ENCODE data around the gene WWTR1. TPM values are rescaled to one million over a fixed set of nuclear protein-coding genes. Genes with fewer than 3 reads are reported as not detected.
A peak's percentile ranks its signal among the peaks of the same experiment; 100 is the strongest.

Gene WWTR1
- total RNA-seq, 2 donors from 2014 or later, result 0.77 to 1.2 TPM

DNA sequence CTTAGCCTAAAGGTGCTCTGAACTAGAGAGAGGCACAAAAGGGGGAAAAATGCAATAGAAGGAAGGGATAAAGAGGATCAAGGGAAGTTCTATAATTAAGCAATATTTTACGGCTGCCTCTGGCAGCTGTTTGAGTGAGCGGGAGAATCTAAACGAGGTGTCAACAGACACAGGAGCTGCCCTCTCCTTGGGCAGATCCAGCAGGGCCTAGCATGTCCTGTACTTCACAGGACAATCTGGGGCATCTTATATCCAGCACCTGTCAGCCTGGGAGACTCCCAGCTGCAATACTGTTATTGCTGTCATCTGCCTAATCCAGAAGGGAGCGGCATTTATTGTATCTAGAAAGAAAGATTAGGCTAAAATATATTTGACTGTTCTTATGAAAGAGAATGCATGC lies 68.9 kb downstream of the WWTR1 start:
- peaks cover 23% of the 10 kb centered on the region for H3K27me3 Mint-ChIP-seq
- no peak for ATAC-seq
- DNase-seq, result no peak
- H3K4me1 Mint-ChIP-seq, result no peaks in the 10 kb centered on the region
- no peak overlapping the region for H3K4me3 Mint-ChIP-seq
- no peaks in the 10 kb centered on the region for H3K9me3 ChIP-seq (ENCODE audit: control insufficient read depth, low read length, poor library complexity, severe bottlenecking)
- no peaks in the 10 kb centered on the region for H3K36me3 Mint-ChIP-seq (ENCODE audit: low read depth)
- no peak overlapping the region for H3K27ac Mint-ChIP-seq

DNA sequence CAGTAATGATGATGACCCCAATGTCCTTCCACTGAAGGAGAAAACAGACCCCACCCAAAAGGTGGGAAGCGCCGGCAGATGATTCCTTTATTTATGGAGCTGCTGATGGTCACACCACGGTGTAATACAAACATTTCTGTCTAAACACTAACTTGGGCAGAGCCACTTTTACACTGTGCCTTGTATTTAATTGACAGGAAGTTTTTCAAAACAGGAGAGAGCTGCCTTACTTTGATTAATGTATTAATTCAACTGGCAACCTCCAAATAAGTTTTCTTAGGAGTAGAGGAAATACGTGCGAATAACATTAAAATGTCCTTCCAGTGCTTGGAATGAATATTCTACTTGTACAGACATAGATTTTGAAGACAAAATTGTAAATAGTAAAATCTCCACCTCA lies 70.4 kb downstream of the WWTR1 start:
- no peaks in the 10 kb centered on the region for H3K9me3 ChIP-seq (ENCODE audit: control insufficient read depth, low read length, poor library complexity, severe bottlenecking)
- Mint-ChIP-seq H3K36me3 (ENCODE audit: low read depth) (no peaks in the 10 kb centered on the region), H3K4me3 (no peak overlapping the region), H3K27me3 (peaks cover 12% of the 10 kb centered on the region), H3K27ac (no peak overlapping the region), H3K4me1 (no peaks in the 10 kb centered on the region)
- DNase-seq, result no peak
- no peak for ATAC-seq

DNA sequence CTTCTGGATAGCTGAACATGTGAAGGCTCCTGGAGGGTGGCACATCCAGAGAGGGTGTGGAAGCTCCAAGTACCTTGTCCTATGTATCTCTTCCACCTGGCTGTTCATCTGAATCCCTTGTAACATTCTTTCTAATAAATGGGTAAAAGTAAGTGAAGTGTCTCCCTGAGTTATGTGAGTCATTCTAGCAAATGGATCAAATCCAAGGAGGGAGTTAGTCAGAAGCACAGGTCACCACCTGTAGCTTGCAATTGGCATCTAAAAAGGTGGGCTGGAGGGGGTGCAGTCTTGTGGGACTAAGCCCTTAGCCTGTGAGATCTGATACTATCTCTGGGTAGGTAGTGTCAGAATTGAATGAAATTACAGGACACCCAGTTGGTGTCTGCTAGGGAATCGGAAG lies 71.0 kb downstream of the WWTR1 start:
- Mint-ChIP-seq H3K27me3 (peaks cover 12% of the 10 kb centered on the region), H3K4me1 (no peaks in the 10 kb centered on the region)

DNA sequence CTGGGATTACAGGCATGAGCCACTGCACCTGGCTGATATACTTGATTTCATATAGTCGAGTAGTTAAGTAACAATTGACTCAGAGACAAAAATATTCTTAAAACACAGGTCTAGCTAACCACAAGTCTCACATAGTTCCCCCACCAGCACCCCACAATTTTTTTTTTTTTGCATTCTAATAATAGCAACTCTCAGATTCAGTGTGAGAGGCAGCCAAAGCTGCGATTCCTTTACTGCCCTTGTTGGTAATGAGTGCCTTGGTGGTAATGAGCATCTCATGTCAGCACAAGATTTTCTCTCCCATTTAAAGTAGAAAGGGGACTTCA lies 72.5 kb downstream of the WWTR1 start:
- H3K9me3 ChIP-seq (ENCODE audit: control insufficient read depth, low read length, poor library complexity, severe bottlenecking), result no peaks in the 10 kb centered on the region
- Mint-ChIP-seq H3K27ac (no peak overlapping the region), H3K27me3 (peaks cover 22% of the 10 kb centered on the region), H3K36me3 (ENCODE audit: low read depth) (no peaks in the 10 kb centered on the region), H3K4me3 (no peak overlapping the region), H3K4me1 (peaks cover 3% of the 10 kb centered on the region)
- no peak for ATAC-seq
- no peak for DNase-seq

More for the DNA sequence above, 71.0 kb downstream of the WWTR1 start:
- Mint-ChIP-seq H3K27ac (no peak overlapping the region), H3K4me3 (no peak overlapping the region), H3K36me3 (ENCODE audit: low read depth) (no peaks in the 10 kb centered on the region)
- H3K9me3 ChIP-seq (ENCODE audit: control insufficient read depth, low read length, poor library complexity, severe bottlenecking), result no peaks in the 10 kb centered on the region
- ATAC-seq (no peak), DNase-seq (no peak)

DNA sequence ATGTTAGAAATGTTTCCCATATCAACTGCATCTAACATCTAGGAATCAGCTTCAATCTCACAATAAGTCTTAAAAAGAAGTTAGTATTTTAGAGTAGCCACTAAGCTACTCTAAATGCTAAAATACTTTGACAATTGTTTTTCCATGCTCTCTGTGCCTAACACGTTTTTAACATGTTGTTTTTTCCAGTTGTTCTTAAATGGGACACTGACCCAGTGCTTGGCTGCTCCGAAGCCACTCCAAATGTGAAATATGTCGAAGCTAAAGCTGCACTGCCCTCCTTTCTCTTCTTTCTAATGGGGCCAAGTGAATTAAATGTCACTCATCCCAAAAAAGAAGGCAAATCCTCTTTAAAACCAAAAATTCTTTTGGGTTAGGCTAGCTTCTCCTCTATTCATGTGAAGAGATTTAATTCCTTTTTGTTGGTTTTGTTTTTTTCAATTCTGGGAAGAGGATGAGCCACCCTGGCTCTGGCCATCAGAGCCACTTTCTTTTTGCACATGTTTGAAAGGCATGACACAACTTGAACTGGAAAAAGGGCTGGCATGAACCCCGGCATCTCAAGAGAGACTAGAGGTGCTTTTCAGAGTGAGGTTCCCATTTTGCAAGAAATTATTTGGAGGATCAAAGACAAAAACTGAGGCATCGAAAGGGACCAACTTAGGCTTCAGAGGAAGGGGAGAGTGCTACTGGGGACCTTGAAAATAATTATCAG lies 73.7 kb downstream of the WWTR1 start:
- Mint-ChIP-seq H3K27ac (no peak overlapping the region), H3K4me1 (peaks cover 3% of the 10 kb centered on the region), H3K27me3 (peaks cover 27% of the 10 kb centered on the region), H3K4me3 (no peak overlapping the region), H3K36me3 (ENCODE audit: low read depth) (no peaks in the 10 kb centered on the region)
- DNase-seq (no peak), ATAC-seq (no peak)
- no peaks in the 10 kb centered on the region for H3K9me3 ChIP-seq (ENCODE audit: control insufficient read depth, low read length, poor library complexity, severe bottlenecking)

DNA sequence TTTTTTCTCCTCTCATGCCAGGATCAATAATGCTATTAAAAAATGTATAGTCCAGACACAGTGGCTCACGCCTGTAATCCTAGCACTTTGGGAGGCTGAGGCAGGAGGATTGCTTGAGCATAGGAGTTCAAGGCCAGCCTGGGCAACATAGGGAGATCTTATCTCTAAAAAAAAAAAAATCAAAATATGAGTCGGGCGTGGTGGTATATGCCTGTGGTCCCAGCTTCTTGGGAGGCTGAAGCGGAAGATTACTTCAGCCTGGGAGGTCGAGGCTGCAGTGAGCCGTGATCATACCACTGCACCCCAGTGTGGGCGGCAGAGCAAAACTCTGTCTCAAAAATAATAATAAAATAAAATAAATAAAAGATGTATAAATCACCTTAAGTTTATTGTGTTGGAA lies 75.4 kb downstream of the WWTR1 start:
- Mint-ChIP-seq H3K27me3 (peaks cover 33% of the 10 kb centered on the region), H3K36me3 (ENCODE audit: low read depth) (peaks cover 2% of the 10 kb centered on the region), H3K4me3 (no peak overlapping the region), H3K4me1 (peaks cover 3% of the 10 kb centered on the region), H3K27ac (no peak overlapping the region)
- no peaks in the 10 kb centered on the region for H3K9me3 ChIP-seq (ENCODE audit: control insufficient read depth, low read length, poor library complexity, severe bottlenecking)
- ATAC-seq (no peak), DNase-seq (no peak)

DNA sequence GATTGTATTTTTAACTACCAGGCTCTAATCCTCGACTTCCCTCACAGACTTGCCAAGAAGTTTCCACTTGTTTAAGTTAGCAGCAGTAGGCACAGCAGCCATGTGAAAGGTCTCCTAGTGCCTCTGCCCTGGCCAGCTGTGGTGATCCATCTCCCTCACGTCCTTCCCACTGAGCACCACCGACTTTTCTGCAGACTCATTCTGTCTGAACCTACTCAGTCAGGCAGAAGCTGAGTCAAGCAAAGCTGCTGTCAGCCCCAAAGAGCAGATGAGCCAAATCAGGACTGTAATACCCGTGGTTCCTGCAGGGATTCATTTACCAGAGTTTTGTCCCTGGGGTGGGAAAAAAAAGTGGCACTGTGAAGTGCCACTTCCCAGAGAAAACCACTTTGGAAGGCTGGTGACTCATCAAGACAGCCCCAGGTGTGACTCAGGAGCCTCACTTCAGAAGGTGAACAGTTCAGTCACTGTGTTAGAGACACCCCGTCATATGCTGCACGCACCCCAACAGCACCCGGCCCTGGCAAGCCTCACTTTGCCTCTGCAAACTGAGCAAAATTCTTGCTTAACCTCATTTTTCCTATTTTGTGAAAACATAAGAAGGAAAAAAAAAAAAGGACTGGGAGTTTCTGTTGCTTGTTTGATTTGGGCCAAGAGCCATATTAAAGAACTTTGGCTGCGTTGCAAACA lies 76.0 kb downstream of the WWTR1 start:
- H3K27ac Mint-ChIP-seq, result no peak overlapping the region
- peaks cover 28% of the 10 kb centered on the region for H3K27me3 Mint-ChIP-seq
- DNase-seq (no peak), ATAC-seq (no peak)
- peaks cover 3% of the 10 kb centered on the region for H3K4me1 Mint-ChIP-seq
- no peaks in the 10 kb centered on the region for H3K9me3 ChIP-seq (ENCODE audit: control insufficient read depth, low read length, poor library complexity, severe bottlenecking)
- H3K36me3 Mint-ChIP-seq (ENCODE audit: low read depth), result peaks cover 2% of the 10 kb centered on the region
- H3K4me3 Mint-ChIP-seq, result no peak overlapping the region

DNA sequence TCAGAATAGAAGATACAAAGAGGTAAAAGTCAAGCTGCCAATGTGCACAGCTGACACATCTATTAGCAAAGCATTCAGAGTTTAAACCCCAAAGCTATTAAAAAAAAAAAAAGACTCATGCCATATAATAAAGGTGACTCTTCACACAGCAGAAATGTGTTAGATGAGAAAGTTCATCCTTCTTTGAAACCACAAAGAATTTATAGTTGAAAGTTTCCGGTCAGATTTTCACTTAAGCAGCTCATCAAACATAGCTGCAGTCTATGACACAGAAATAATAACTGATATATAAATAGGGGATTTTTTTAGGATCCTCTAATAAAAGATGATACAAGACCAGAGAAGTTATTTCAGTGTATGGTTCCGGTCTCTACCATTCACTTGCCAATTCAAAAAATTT lies 76.6 kb downstream of the WWTR1 start:
- H3K4me3 Mint-ChIP-seq, result no peak overlapping the region
- peaks cover 2% of the 10 kb centered on the region for H3K36me3 Mint-ChIP-seq (ENCODE audit: low read depth)
- H3K27me3 Mint-ChIP-seq, result peaks cover 23% of the 10 kb centered on the region
- DNase-seq (no peak), ATAC-seq (no peak)
- H3K27ac Mint-ChIP-seq, result no peak overlapping the region
- H3K9me3 ChIP-seq (ENCODE audit: control insufficient read depth, low read length, poor library complexity, severe bottlenecking), result no peaks in the 10 kb centered on the region
- H3K4me1 Mint-ChIP-seq, result peaks cover 6% of the 10 kb centered on the region

DNA sequence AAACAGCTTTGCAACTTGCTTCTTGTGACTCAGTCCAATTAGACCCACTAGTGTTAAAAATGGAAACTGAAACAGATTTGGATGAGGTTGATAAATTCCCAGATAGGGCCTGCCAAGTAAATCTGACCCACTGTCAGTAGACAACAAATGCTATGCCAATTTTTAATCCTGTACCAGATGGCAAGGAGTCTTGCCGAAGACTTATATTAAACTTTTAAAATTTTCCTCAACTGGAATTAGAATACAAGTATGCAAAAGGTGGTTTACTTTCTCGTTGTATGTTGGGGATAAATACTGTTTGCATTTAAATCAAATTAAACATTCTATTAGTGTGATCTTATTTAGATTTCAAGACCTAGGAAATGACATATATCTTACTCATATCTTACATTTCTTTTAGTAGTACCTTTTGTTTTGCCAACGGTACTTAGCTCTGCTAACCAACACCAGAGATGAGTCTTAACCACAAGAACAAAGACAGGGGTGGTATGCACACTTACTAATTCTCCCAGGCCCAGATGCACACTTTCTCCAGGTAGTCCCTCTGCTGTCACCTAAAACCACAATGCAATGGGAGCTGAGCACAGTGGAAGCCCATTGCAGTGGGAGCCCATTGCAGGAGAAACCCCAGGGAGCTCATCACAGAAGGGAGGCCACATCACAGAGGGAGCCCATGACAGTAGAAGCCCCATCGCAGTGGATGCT lies 77.8 kb downstream of the WWTR1 start:
- Mint-ChIP-seq H3K36me3 (ENCODE audit: low read depth) (peaks cover 2% of the 10 kb centered on the region), H3K27me3 (peaks cover 23% of the 10 kb centered on the region), H3K27ac (no peak overlapping the region), H3K4me3 (no peak overlapping the region), H3K4me1 (peaks cover 9% of the 10 kb centered on the region)
- ATAC-seq (no peak), DNase-seq (no peak)
- H3K9me3 ChIP-seq (ENCODE audit: control insufficient read depth, low read length, poor library complexity, severe bottlenecking), result no peaks in the 10 kb centered on the region

DNA sequence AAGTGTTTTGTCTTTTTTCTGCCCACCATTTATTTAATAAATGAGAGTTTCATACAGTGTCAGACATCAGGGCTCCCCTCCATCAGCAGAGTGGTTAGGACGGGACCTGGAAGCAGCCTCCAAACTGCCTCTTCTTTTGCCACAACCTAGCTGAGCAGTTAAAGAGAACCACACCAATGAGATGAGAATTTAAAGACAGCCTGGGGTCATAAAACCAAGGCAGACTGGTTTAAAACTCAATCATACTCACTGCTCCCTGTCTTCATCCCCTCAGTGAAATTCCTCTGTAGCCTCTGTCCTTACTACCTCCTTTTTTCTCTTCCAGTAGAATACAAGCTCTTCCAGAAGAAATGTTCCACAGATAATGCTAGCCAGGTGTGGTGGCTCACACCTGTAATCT lies 78.7 kb downstream of the WWTR1 start:
- H3K27ac Mint-ChIP-seq, result no peak overlapping the region
- no peak overlapping the region for H3K4me3 Mint-ChIP-seq

DNA sequence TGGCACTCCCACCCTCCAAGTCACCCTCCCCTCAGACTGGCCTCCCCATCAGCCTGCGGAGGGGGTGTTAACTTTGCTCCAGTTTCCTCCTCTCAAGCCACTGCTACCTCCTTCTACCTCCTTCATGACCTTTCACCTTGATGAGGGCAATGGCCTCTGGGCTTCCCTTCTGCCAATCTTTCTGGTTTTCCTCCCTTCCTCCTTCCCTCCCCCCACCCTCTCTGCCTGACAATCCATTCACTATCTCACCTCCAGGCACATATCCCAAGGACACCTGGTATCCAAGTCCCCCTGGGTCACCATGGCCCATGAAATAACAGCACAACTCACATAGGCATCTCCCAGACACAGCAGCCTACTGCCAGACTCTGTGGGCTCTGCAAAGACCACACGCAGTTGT lies 80.0 kb downstream of the WWTR1 start:
- H3K9me3 ChIP-seq (ENCODE audit: control insufficient read depth, low read length, poor library complexity, severe bottlenecking), result no peaks in the 10 kb centered on the region
- Mint-ChIP-seq H3K36me3 (ENCODE audit: low read depth) (peaks cover 2% of the 10 kb centered on the region), H3K27me3 (peaks cover 23% of the 10 kb centered on the region), H3K4me1 (peaks cover 15% of the 10 kb centered on the region), H3K4me3 (no peak overlapping the region), H3K27ac (no peak overlapping the region)
- ATAC-seq, result no peak
- DNase-seq, result no peak

More for the DNA sequence above, 78.7 kb downstream of the WWTR1 start:
- ATAC-seq (no peak), DNase-seq (no peak)
- H3K4me1 Mint-ChIP-seq, result peaks cover 13% of the 10 kb centered on the region
- peaks cover 2% of the 10 kb centered on the region for H3K36me3 Mint-ChIP-seq (ENCODE audit: low read depth)
- H3K9me3 ChIP-seq (ENCODE audit: control insufficient read depth, low read length, poor library complexity, severe bottlenecking), result no peaks in the 10 kb centered on the region
- peaks cover 23% of the 10 kb centered on the region for H3K27me3 Mint-ChIP-seq

DNA sequence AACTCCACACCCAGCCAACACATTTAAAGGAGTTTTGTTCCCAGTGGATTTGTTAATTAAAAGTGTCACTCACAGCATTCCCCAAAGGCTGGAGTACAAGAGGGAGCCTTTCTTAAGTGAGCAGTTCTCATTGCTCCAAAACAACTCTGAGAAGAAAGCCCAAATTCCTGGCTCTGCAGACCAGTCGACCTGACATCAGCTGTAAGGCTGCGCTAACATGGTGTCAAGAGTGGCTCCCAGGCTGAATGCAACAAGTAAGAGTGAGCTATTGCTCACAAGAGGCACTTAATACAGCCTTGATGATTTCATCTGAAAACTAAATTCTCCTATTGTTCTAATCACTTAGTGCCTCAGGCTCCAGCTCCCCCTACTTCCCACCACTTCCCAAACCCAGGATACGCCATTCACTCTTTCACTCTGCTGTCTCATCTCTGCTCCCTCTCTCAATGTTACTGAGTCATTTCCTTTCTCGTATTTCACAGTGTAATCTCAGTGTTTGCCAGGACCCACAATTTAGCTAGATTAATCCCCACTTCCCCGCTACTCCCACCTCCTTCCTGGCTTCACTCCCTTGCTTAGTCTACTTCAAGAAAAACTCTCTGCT lies 81.8 kb downstream of the WWTR1 start:
- ATAC-seq (no peak), DNase-seq (no peak)
- Mint-ChIP-seq H3K4me1 (peaks cover 14% of the 10 kb centered on the region), H3K36me3 (ENCODE audit: low read depth) (peaks cover 2% of the 10 kb centered on the region), H3K4me3 (no peak overlapping the region), H3K27me3 (peaks cover 20% of the 10 kb centered on the region), H3K27ac (peak overlapping the region; percentile 51)
- no peaks in the 10 kb centered on the region for H3K9me3 ChIP-seq (ENCODE audit: control insufficient read depth, low read length, poor library complexity, severe bottlenecking)

DNA sequence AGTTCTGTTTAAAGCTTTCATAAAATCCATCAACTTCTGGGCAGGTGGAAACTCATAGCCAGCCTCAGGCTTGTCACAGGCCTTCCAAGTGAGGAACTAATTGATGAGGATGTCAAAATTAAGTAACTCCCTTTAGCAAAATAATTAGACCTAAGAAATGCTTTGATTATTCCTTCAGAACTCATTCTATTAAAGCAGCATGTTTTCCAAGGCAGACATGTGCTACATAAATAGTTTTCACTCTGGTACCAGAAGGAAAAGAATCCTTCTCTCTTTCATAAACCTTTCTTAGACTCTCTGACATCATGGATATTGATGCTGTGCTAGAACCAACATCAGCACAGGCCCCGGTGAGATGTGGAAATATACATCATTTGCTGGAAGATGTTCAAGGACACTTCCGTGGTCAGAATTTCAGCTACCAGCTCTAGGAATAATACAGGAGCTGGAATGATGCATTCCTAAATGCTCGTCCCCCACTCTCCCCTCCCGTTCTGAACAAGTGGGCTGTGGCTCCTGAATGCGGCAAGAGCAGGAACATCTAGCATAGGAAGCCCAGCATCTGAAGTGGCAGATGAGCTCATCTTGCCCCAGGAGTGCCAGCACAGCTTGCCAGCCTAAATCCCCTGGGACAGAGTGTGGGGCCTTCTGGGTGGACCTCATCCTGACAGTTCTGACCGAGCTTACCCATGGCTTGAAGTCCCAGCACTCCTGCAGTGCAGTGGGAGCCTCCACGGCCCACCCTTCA lies 82.4 kb downstream of the WWTR1 start:
- Mint-ChIP-seq H3K4me3 (no peak overlapping the region), H3K27me3 (peaks cover 13% of the 10 kb centered on the region), H3K27ac (peak overlapping the region; percentile 51), H3K36me3 (ENCODE audit: low read depth) (peaks cover 2% of the 10 kb centered on the region), H3K4me1 (peaks cover 14% of the 10 kb centered on the region)
- DNase-seq (no peak), ATAC-seq (no peak)
- no peaks in the 10 kb centered on the region for H3K9me3 ChIP-seq (ENCODE audit: control insufficient read depth, low read length, poor library complexity, severe bottlenecking)
